SJCRH30 (cell line): ENCODE results near the gene QKI. TPM values are rescaled to one million over a fixed set of nuclear protein-coding genes. Genes with fewer than 3 reads are reported as not detected.

Experiments used
- DNase-seq, 2 experiments: peaks; one replicate each; pipeline ENCODE4 v3.0.0-alpha.2; 2015 to 2020
- H3K27ac ChIP-seq: fragments of 250-450 bp; sonication (Bioruptor Pico); 2 replicates; pipeline ENCODE4 v1.5.1; 2020; ENCODE audit warnings: mild to moderate bottlenecking, moderate library complexity
- H3K27me3 ChIP-seq: fragments of 250-450 bp; sonication (Bioruptor Pico); 2 replicates; pipeline ENCODE4 v1.5.1; 2020; ENCODE audit warnings: mild to moderate bottlenecking, moderate library complexity
- H3K36me3 ChIP-seq: fragments of 250-450 bp; sonication (Bioruptor Pico); 2 replicates; pipeline ENCODE4 v1.5.1; 2020; ENCODE audit warnings: mild to moderate bottlenecking, moderate library complexity
- H3K4me1 ChIP-seq: fragments of 250-450 bp; sonication (Bioruptor Pico); 2 replicates; pipeline ENCODE4 v1.5.1; 2020; ENCODE audit warnings: mild to moderate bottlenecking, moderate library complexity
- H3K4me3 ChIP-seq: fragments of 250-450 bp; sonication (Bioruptor Pico); 2 replicates; pipeline ENCODE4 v1.5.1; 2020; ENCODE audit warnings: mild to moderate bottlenecking, moderate library complexity
- H3K9me3 ChIP-seq: fragments of 250-450 bp; sonication (Bioruptor Pico); replicated peaks from 2 replicates; pipeline ENCODE4 v1.5.1; 2020; ENCODE audit warnings: mild to moderate bottlenecking, moderate library complexity
- total RNA-seq: library from RNA; depleted of rRNA; stranded (reverse); fragments of >200 nt; shearing (Covaris generic); gene quantifications from 2 replicates; pipeline ENCODE4 v1.2.3, GENCODE V29; 2014

QKI gene
- total RNA-seq, 1 experiment from 2014 or later: 254 TPM

DNA sequence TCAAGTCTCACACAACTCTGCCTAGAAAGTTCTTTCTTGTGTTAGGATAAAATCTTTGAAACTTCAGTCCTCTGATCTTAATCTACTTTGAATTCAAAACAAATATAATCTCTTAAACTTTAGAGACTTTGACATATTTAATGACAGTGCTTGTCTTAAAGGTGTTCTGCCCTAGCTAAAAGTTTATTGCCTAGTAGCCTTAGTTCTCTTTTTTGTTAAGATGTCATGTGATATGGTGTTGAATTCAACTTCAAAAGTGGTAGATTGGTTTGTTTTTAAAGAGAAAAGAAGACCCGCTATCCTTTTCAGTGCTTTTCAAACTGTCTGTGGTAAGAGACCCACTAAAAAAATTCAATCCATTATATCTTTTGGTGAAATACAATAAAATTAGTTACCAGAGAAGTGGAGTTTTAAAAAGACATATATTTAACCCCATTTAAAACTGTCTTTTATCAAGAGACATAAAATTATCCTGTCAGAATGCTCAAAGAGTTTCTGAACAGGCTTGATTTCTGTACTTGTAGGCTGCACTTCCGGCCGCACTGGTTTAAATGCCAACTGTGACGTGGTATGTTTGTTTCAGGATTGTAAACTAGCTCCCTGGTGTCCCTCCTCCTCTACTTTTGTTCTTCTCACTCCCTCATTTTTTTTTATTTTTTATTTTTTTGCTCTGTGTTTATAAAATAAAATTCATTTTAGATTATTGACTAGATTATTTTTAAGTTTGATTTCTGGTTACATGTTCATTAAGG, 76.5 kb downstream of the QKI start:
- DNase-seq: no peak
- Histone ChIP-seq H3K9me3 (no peaks in the 10 kb centered on the region), H3K27ac (no peak overlapping the region), H3K36me3 (peaks cover 9% of the 10 kb centered on the region), H3K4me1 (peaks cover 7% of the 10 kb centered on the region; the same call in 1 of the 2 replicates), H3K4me3 (no peak overlapping the region), H3K27me3 (no peaks in the 10 kb centered on the region)

DNA sequence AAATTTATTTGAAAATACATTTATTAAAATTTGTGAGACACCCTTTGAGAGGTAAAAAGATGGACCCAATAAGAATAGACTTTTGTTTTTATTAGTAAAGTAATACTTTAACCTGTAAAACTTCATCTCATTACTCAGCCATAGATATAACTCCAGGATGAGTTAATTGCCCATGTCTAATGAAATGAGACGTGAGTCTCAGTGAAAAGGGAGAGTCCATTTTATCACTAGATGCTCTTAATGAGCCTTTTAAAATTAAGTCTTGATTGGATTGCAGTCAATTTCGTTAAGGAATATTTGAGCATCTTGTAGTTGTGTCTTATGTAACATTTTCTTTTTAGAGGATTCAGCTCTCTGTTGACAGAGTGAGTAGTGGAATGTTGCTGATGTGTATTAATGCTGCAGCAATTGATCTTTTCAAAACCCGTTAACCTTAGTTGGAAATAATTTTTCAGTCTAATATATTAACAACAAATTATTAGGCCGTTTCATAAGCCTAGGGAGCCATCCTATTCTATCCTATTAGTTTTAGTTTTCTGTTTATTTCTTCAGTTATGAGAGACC, 77.3 kb downstream of the QKI start:
- Histone ChIP-seq H3K4me1 (peaks cover 7% of the 10 kb centered on the region; the same call in 1 of the 2 replicates), H3K9me3 (0 out of 2 replicates have a peak, but pooled peaks cover 1% of the 10 kb centered on the region), H3K36me3 (peaks cover 10% of the 10 kb centered on the region), H3K27me3 (no peaks in the 10 kb centered on the region), H3K4me3 (no peak overlapping the region), H3K27ac (no peak overlapping the region)
- DNase-seq: no peak

DNA sequence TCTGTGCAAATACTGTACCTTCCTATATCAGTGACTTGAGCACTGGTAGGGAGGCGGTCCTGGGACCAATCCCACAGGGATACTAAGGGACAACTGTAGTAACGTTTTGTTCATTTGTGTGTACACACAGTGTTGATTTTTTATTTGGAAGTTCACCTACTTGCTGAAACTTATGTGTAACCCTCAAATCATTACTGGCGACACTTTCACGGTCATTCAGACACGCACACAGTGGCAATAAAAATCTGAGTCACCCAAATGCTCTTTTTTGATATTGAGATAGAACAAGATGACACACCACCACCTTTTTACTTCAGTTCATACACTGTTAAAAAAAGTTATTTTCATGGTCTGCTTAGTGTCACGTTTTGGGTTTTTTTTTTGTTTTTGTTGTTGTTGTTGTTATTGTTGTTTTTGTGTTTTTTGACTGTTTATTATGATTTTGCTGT, 79.8 kb downstream of the QKI start:
- DNase-seq: no peak
- Histone ChIP-seq H3K9me3 (peaks cover 2% of the 10 kb centered on the region; the same call in 1 of the 2 replicates), H3K4me1 (peaks cover 6% of the 10 kb centered on the region; the same call in 1 of the 2 replicates), H3K4me3 (no peak overlapping the region), H3K36me3 (peaks cover 16% of the 10 kb centered on the region), H3K27me3 (no peaks in the 10 kb centered on the region), H3K27ac (no peak overlapping the region)

DNA sequence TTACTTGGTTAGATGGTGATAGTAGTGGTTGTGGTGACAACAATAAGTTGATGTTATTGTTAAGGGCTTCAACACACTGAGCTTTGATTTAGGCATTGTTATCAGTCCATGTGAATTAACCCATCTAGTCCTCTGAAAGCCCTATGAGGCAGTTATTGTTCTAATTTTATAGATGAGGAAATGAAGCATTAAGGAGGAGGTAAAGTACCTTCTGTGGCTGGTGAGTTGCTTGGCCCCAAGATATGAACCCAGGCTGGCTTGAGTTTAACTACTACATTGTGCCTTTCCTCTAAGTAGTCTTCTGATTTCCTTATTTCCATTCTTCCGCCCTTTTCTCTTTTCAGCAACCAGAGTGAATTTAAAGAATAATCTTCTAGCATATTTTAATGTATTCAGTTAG, 81.7 kb downstream of the QKI start:
- H3K4me1 ChIP-seq: no peaks in the 10 kb centered on the region
- DNase-seq: no peak
- H3K27me3 ChIP-seq: no peaks in the 10 kb centered on the region
- H3K27ac ChIP-seq: no peak overlapping the region
- H3K4me3 ChIP-seq: no peak overlapping the region
- peaks cover 2% of the 10 kb centered on the region; the same call in 1 of the 2 replicates for H3K9me3 ChIP-seq
- peaks cover 7% of the 10 kb centered on the region; the same call in 1 of the 2 replicates for H3K36me3 ChIP-seq

DNA sequence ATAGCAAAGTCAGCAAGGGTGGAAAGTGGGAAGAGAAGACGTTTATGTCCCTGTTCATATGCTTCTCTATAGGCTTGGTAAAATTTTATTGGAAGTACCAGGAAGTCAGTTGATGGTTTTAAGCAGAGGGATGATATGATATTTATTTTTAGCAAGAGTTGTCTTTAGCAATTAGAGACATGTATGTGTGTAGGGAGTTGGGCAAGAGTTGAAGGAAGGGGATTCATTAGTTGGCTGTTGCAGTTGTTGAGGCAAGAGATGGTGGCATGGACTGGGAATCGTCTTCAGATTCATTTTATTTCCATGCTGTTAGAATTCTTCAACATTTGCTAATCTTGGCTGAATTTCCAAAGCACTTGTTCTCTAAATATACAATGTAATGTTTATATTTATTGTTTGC, 85.6 kb downstream of the QKI start:
- no peak for DNase-seq
- H3K36me3 ChIP-seq: peaks cover 11% of the 10 kb centered on the region

DNA sequence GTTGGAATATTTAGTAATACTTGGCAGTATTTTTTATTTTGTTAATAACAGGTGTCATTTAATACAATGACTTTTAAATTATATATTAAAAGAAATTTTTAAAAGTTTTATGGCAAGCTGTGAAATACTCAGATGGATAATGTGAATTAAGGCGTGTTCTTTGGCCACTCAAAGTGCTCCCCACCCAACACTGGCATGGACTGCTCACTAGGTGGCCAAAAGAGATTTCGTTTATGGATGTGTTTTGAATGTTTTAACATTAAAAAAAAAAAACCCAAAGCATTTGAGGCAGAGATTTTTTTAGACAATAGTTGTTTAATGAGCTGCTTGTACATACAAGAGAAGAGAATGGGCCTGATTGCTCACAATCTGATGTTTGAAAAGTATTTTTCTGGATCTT, 86.5 kb downstream of the QKI start:
- H3K36me3 ChIP-seq: peaks cover 18% of the 10 kb centered on the region
- no peaks in the 10 kb centered on the region for H3K4me1 ChIP-seq
- no peak overlapping the region for H3K27ac ChIP-seq
- no peak for DNase-seq
- no peak overlapping the region for H3K4me3 ChIP-seq
- no peaks in the 10 kb centered on the region for H3K27me3 ChIP-seq
- H3K9me3 ChIP-seq: peaks cover 19% of the 10 kb centered on the region

More for the DNA sequence above, 85.6 kb downstream of the QKI start:
- Histone ChIP-seq H3K27ac (no peak overlapping the region), H3K4me1 (no peaks in the 10 kb centered on the region), H3K27me3 (no peaks in the 10 kb centered on the region), H3K9me3 (peaks cover 14% of the 10 kb centered on the region), H3K4me3 (no peak overlapping the region)

DNA sequence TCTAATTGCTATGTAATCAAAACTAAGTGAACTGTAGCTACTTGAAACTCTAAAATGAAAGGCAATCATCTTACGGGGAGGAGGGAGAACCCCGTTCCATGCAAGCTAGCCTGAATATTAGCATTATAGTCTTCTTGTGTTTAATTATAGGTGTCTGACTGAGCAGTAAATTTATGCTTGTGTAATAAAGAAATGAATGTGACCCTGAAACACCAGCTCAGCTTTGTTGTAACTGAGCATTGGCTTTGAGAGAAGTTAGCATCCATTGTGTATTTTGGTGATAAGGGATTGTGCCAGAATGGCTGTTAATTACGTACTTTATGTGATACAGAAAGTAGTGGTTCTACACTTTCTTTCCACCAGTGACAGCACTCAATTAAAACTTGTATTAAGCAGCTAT, 86.9 kb downstream of the QKI start:
- Histone ChIP-seq H3K9me3 (peaks cover 23% of the 10 kb centered on the region), H3K4me3 (no peak overlapping the region), H3K27ac (no peak overlapping the region), H3K36me3 (peaks cover 22% of the 10 kb centered on the region), H3K4me1 (no peaks in the 10 kb centered on the region), H3K27me3 (no peaks in the 10 kb centered on the region)
- no peak for DNase-seq

DNA sequence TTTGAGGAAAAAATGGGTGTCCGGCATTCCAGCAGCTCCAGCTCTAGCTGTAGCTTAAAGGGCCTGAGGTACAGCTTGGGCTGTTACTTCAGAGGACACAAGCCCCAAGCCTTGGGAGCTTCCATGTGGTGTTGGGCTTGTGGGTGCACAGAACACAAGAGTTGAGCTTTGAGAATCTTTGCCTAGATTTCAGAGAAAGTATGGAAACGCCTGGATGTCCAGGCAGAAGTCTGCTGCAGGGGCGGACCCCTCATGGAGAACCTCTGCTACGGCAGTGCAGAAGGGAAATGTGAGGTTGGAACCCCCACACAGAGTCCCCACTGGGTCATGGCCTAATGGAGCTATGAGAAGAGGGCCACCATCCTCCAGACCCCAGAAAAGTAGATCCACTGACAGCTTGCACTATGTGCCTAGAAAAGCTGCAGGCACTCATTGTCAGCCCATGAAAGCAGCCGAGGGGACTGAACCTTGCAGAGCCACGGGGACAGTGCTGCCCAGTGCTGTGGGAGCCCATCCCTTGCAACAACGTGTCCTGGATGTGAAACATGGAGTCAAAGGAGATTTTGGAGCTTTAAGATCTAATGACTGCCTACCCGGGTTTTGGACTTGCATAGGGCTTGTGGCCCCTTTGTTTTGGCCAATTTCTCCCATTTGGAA, 90.6 kb downstream of the QKI start:
- peaks cover 37% of the 10 kb centered on the region for H3K36me3 ChIP-seq
- no peaks in the 10 kb centered on the region for H3K27me3 ChIP-seq
- H3K4me3 ChIP-seq: no peak overlapping the region
- no peak for DNase-seq
- no peak overlapping the region for H3K27ac ChIP-seq
- H3K9me3 ChIP-seq: peaks cover 39% of the 10 kb centered on the region
- no peaks in the 10 kb centered on the region for H3K4me1 ChIP-seq

DNA sequence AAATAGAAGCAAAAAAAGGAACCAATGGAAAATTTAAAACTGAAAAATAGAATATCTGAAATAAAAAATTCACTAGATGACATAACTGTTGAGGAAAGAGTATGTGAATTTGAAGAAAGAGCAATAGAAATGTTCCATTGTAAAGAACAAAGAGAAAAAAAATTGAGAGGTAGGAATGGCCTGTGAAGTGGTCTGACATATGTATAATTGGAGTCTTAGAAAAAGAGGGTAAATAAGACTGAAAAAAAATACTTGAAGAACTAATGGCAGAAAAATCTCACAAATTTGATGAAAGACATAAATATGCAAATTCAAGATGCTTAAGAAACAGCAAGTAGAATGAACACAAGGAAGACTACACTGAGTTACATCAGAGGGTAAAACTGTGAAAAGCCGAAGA, 93.4 kb downstream of the QKI start:
- no peak for DNase-seq
- H3K4me1 ChIP-seq: no peaks in the 10 kb centered on the region; the same call in 1 of the 2 replicates
- no peak overlapping the region for H3K27ac ChIP-seq
- no peak overlapping the region for H3K4me3 ChIP-seq
- H3K36me3 ChIP-seq: peaks cover 48% of the 10 kb centered on the region
- H3K9me3 ChIP-seq: peaks cover 39% of the 10 kb centered on the region
- H3K27me3 ChIP-seq: no peaks in the 10 kb centered on the region

DNA sequence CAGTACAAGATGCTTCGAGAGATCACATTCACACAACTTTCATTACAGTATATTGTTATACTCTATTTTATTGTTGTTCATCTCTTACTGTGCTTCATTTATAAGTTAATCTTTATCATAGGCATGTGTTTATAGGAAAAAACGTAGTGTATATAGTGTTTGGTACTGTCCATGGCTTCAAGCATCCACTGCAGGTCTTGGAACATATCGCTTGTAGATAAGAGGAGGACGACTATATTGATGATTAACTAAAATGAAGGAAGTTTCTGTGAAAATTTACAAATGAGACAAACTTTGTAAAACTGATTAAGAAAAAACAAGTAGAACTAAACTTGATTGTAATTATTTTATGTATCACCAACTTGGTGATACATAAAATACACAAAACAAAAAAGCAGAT, 98.5 kb downstream of the QKI start:
- H3K27me3 ChIP-seq: no peaks in the 10 kb centered on the region
- no peak overlapping the region for H3K4me3 ChIP-seq
- H3K9me3 ChIP-seq: peaks cover 2% of the 10 kb centered on the region; the same call in 1 of the 2 replicates
- no peak for DNase-seq
- H3K4me1 ChIP-seq: no peaks in the 10 kb centered on the region; the same call in 1 of the 2 replicates
- H3K36me3 ChIP-seq: peaks cover 22% of the 10 kb centered on the region
- no peak overlapping the region for H3K27ac ChIP-seq

DNA sequence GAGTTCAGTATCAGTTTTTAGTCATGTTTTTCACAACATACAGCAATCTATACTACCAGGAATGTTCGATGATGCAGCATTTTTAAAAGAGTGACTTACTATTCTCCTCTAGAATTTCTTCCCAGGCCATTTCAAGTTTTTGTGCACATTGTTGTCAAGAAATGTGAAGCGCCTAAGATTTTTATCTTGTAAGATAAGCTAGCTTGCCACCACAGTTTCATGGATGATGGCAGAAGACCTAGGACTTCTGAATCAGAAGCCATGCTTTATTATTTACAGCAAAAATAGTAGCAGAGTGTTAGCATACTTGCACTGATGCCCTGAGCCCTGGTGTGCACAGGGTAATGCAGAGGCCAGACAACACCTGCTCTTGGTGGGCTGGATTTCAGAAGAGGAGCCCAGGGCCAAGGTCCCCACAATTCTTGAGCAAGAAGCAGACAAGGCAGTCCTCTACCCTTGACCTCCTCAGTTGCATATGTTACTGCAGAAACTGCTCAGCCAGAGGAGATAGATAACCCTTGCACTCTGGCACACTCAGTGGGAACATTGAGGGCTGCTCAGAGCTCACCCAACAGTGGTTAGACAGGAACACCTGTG, 99.2 kb downstream of the QKI start:
- Histone ChIP-seq H3K4me1 (no peaks in the 10 kb centered on the region; the same call in 1 of the 2 replicates), H3K4me3 (no peak overlapping the region), H3K27me3 (no peaks in the 10 kb centered on the region), H3K9me3 (no peaks in the 10 kb centered on the region; the same call in 1 of the 2 replicates), H3K27ac (no peak overlapping the region), H3K36me3 (peaks cover 18% of the 10 kb centered on the region)
- no peak for DNase-seq

DNA sequence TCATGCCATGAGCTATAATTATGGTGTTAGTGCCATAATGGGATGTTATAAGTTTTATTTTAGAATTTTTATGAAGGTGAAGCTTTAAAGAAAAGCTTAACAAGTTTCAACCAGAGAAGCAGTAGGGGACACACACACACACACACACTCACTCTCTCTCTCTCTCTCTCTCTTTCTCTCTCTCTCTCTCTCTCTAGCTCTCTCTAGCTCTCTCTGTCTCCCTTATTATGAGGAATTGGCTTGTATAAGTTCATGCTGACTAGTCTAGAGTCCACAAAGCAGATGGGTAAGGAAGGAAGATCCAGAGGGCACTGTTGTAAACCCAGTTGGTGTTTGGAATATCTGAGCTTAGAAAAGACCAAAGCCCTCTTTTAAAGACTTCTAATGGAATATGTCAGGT, 102.4 kb downstream of the QKI start:
- H3K4me3 ChIP-seq: no peak overlapping the region
- H3K36me3 ChIP-seq: peaks cover 8% of the 10 kb centered on the region
- no peaks in the 10 kb centered on the region for H3K9me3 ChIP-seq
- no peak overlapping the region for H3K27ac ChIP-seq
- DNase-seq: no peak
- H3K4me1 ChIP-seq: no peaks in the 10 kb centered on the region
- no peaks in the 10 kb centered on the region for H3K27me3 ChIP-seq

DNA sequence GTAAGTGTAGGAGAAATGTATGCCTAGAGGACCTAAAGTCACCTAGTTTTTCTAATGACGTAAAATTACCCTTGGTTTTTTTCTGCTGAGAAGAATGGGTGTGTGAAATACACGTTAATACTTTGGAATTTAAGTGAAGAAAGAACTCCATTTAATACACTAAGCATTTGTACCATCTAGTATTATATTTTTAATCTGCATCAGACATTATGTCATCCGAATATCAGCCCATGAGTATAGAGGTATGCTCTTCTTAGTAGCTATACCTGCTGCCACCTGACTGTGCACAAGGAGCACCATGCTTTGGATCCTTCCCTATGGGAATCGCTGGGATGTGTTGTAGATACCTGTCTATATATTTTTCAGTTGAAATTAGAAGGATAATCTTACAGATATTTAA, 106.4 kb downstream of the QKI start:
- DNase-seq: no peak
- H3K36me3 ChIP-seq: peaks cover 6% of the 10 kb centered on the region
- H3K9me3 ChIP-seq: no peaks in the 10 kb centered on the region
- no peak overlapping the region for H3K27ac ChIP-seq
- no peak overlapping the region for H3K4me3 ChIP-seq
- no peaks in the 10 kb centered on the region for H3K27me3 ChIP-seq
- no peaks in the 10 kb centered on the region for H3K4me1 ChIP-seq

DNA sequence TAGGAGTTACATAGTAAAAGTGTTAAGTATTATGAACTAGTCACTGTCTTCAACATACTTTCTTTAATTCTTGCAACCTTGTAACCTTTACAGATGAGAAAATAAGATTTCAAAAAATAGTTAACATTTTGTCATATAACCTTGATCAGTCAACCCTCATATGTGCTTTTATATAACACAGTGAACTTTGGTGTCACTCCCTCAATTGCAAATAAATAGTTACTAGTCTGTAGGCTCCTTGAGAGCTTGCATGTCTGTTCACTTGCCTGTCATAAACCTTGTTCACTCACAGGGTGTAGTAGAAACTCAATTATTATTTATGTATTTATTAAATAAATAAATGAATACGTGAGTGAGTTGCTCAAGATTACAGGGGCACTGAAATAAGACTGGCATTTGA, 107.5 kb downstream of the QKI start:
- H3K27me3 ChIP-seq: no peaks in the 10 kb centered on the region
- DNase-seq: no peak
- H3K9me3 ChIP-seq: no peaks in the 10 kb centered on the region
- peaks cover 6% of the 10 kb centered on the region for H3K36me3 ChIP-seq
- no peaks in the 10 kb centered on the region for H3K4me1 ChIP-seq
- no peak overlapping the region for H3K27ac ChIP-seq
- H3K4me3 ChIP-seq: no peak overlapping the region

DNA sequence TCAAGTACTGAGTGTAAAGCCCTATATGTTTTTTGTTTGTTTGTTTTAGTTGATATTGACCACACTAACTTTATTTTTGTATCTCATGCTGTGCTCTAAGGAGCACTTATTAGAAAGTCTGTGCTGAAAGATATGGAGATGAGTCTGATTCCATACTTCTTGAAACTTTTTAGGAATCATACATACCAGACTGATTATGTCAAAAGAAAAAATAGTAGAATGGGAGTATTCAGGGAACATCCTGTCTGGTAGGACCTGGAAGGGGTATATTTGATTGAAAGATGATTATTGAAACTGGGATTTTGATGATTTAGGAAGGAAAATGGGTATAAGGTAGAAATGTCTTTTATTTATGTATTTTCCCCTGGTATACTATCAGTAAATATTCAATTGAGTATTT, 111.4 kb downstream of the QKI start:
- no peak overlapping the region for H3K4me3 ChIP-seq
- H3K27me3 ChIP-seq: no peaks in the 10 kb centered on the region
- H3K27ac ChIP-seq: no peak overlapping the region
- peaks cover 31% of the 10 kb centered on the region for H3K4me1 ChIP-seq
- peaks cover 3% of the 10 kb centered on the region for H3K36me3 ChIP-seq
- no peak for DNase-seq
- H3K9me3 ChIP-seq: no peaks in the 10 kb centered on the region
